ENCODE data around the gene PHETA2.
"Not testable (repeated sequence)": the region's sequence is repeated elsewhere in the genome, so short reads cannot be mapped to it uniquely, and the experiment has no call there.

Gene PHETA2

GRCh38 chr22:42069801-42070516, 4.1 kb upstream of the PHETA2 start:
- DNase-seq (ENCODE audit: low read depth in 2 of 2), result no peak

- peak; percentile 67 to 85 for DNase-seq (ENCODE audit: low read depth in 2 of 2)
Measured at GRCh38 chr22:42070517-42071422, 3.3 kb upstream of the PHETA2 start, which contains the start of gene NAGA. NAGA (minus strand) TSS chr22:42070812; CDS start chr22:42070297, 515 bp downstream.

GRCh38 chr22:42071508-42071907, 2.5 kb upstream of the PHETA2 start:
- not testable (repeated sequence) for DNase-seq (ENCODE audit: low read depth in 2 of 2)

GRCh38 chr22:42072606-42073330, 1.3 kb upstream of the PHETA2 start:
- no peak for DNase-seq (ENCODE audit: low read depth in 2 of 2)

- no peak for DNase-seq (ENCODE audit: low read depth in 2 of 2)
Measured at GRCh38 chr22:42073621-42074041, 417 bp upstream of the PHETA2 start.

GRCh38 chr22:42074846-42075676, 1.0 kb downstream of the PHETA2 start:
- DNase-seq (ENCODE audit: low read depth in 2 of 2), result no peak

- DNase-seq (ENCODE audit: low read depth in 2 of 2), result no peak
Measured at GRCh38 chr22:42076764-42077485, 2.9 kb downstream of the PHETA2 start.

- no peak for DNase-seq (ENCODE audit: low read depth in 2 of 2)
Measured at GRCh38 chr22:42077486-42078125, 3.6 kb downstream of the PHETA2 start.

GRCh38 chr22:42078469-42079318, 4.6 kb downstream of the PHETA2 start:
- no peak for DNase-seq (ENCODE audit: low read depth in 2 of 2)

GRCh38 chr22:42079319-42080251, 5.5 kb downstream of the PHETA2 start, which contains the start of gene SMDT1:
SMDT1 (plus strand) TSS chr22:42079700; CDS start chr22:42079769, 69 bp downstream.
- peak; percentile 96 to 97 for DNase-seq (ENCODE audit: low read depth in 2 of 2)

- no peak for DNase-seq (ENCODE audit: low read depth in 2 of 2)
Measured at GRCh38 chr22:42080287-42080686, 6.2 kb downstream of the PHETA2 start.

GRCh38 chr22:42083119-42083518, 9.1 kb downstream of the PHETA2 start:
- DNase-seq (ENCODE audit: low read depth in 2 of 2), result no peak

- no peak for DNase-seq (ENCODE audit: low read depth in 2 of 2)
Measured at GRCh38 chr22:42084874-42085273, 10.8 kb downstream of the PHETA2 start.

- DNase-seq (ENCODE audit: low read depth in 2 of 2), result no peak
Measured at GRCh38 chr22:42086051-42086450, 12.0 kb downstream of the PHETA2 start.

- peak; percentile 97 to 99 for DNase-seq (ENCODE audit: low read depth in 2 of 2)
Measured at GRCh38 chr22:42090596-42091454, 16.8 kb downstream of the PHETA2 start, which contains the start of gene NDUFA6. NDUFA6 (minus strand) TSS chr22:42090772; CDS start chr22:42090744, 28 bp downstream.

- no peak for DNase-seq (ENCODE audit: low read depth in 2 of 2)
Measured at GRCh38 chr22:42091455-42091782, 17.4 kb downstream of the PHETA2 start.

GRCh38 chr22:42101199-42101598, 27.2 kb downstream of the PHETA2 start:
- no peak for DNase-seq (ENCODE audit: low read depth in 2 of 2)
